K562 (cell line): ENCODE results near the gene PIKFYVE. TPM values are rescaled to one million over a fixed set of nuclear protein-coding genes. Genes with fewer than 3 reads are reported as not detected.

Source experiments
- ATAC-seq: fragments of 200-7000 bp; cut with Tn5 transposase; 3 replicates; pipeline ENCODE4 v1.9.1; 2020; ENCODE audit warnings: moderate library complexity
- BruUV-seq: library from RNA; stranded (reverse); fragments of 400-500 nt; replicated peaks from 2 replicates; lab custom pipeline; 2021; lab: Mats Ljungman, UMichigan
- CTCF ChIA-PET: fragments of 300-600 bp; formaldehyde crosslinking; extraction: SDS; loops from one replicate; lab custom pipeline; 2021; ENCODE audit warnings: low intra/inter-chr PET ratio; lab: Yijun Ruan, JAX
- POLR2A ChIA-PET: fragments of 300-600, 350-650 bp; sonication (Branson Sonifier 250); formaldehyde crosslinking; extraction: SDS; loops from one replicate; lab custom pipeline; 2021; ENCODE audit warnings: antibody characterized with exemption, inconsistent platforms; lab: Yijun Ruan, JAX
- DNase-seq, 4 experiments: peaks; one replicate each; pipeline versions ENCODE4 v3.0.0 to v3.0.0-alpha.2; 2011 to 2018; ENCODE audit warnings: low spot score in 3 of 4, mixed read lengths in 3 of 4; ENCODE audit errors: extremely low read depth in 1 of 4
- FAIRE-seq: peaks from 2 replicates; lab custom pipeline; 2011; peaks lifted over from hg19 to GRCh38; lab: Jason Lieb, UNC
- H2AFZ ChIP-seq: 2 replicates; pipeline ENCODE4 v1.6.0; 2011; ENCODE audit warnings: low read depth, low read length, control low read depth, inconsistent platforms
- H3K27ac ChIP-seq: fragments of 200-600 bp; 3 replicates; pipeline ENCODE4 v1.8.0; 2011; ENCODE audit warnings: low read depth, mild to moderate bottlenecking, control low read depth, inconsistent platforms, low read length, moderate library complexity, mixed read lengths; ENCODE audit errors: extremely low read depth
- H3K27me3 ChIP-seq, 2 experiments: fragments of 300-600 bp in 1 of 2; 2 replicates in 1 of 2; 3 replicates in 1 of 2; pipeline versions ENCODE4 v1.6.0 to v1.8.0; 2011; ENCODE audit warnings: inconsistent platforms in 2 of 2, low read length in 2 of 2, mild to moderate bottlenecking in 1 of 2, mixed read lengths in 1 of 2, moderate library complexity in 1 of 2; ENCODE audit not compliant: control insufficient read depth in 2 of 2, insufficient read depth in 2 of 2
- H3K36me3 ChIP-seq: fragments of 300-600 bp; 3 replicates; pipeline ENCODE4 v1.8.0; 2011; ENCODE audit warnings: mild to moderate bottlenecking, low read length, inconsistent platforms; ENCODE audit not compliant: control insufficient read depth, insufficient read depth
- H3K4me1 ChIP-seq, 2 experiments: fragments of 200-600 bp in 1 of 2; replicated peaks in 1 of 2; 2 replicates in 1 of 2; 3 replicates in 1 of 2; pipeline versions ENCODE4 v1.5.1 to v1.8.0; 2011; ENCODE audit warnings: inconsistent platforms in 2 of 2, low read length in 2 of 2, mild to moderate bottlenecking in 1 of 2, mixed read lengths in 1 of 2, moderate library complexity in 1 of 2; ENCODE audit not compliant: control insufficient read depth in 2 of 2, insufficient read depth in 2 of 2
- H3K4me2 ChIP-seq: 2 replicates; pipeline ENCODE4 v1.6.1; 2011; ENCODE audit warnings: low read length, control low read depth, inconsistent platforms, mixed read lengths; ENCODE audit not compliant: insufficient read depth
- H3K4me3 ChIP-seq: fragments of 200-600 bp; sonication (generic), shearing (Covaris generic); 2 replicates; pipeline ENCODE4 v1.5.1; 2016; ENCODE audit warnings: control low read depth, inconsistent platforms
- H3K79me2 ChIP-seq: fragments of 200-600 bp; 3 replicates; pipeline ENCODE4 v1.8.0; 2011; ENCODE audit warnings: low read length, inconsistent platforms; ENCODE audit not compliant: control insufficient read depth, insufficient read depth
- H3K9ac ChIP-seq, 2 experiments: 2 replicates each; pipeline versions ENCODE4 v1.6.0 to v1.6.1; 2011; ENCODE audit warnings: low read depth in 2 of 2, low read length in 2 of 2, control low read depth in 1 of 2, inconsistent platforms in 1 of 2, mild to moderate bottlenecking in 1 of 2, mixed read lengths in 1 of 2; ENCODE audit not compliant: insufficient read depth in 1 of 2
- H3K9me1 ChIP-seq: one replicate; pipeline ENCODE4 v1.6.0; 2011; ENCODE audit warnings: inconsistent platforms, mild to moderate bottlenecking, low read length, moderate library complexity; ENCODE audit not compliant: control insufficient read depth, insufficient read depth
- H3K9me3 ChIP-seq: replicated peaks from 2 replicates; pipeline ENCODE4 v1.5.1; 2011; ENCODE audit warnings: low read depth, low read length, inconsistent platforms; ENCODE audit not compliant: control insufficient read depth, insufficient read depth
- H4K20me1 ChIP-seq: replicated peaks from 2 replicates; pipeline ENCODE4 v1.6.1; 2011; ENCODE audit warnings: low read length, inconsistent platforms, mixed read lengths; ENCODE audit not compliant: control insufficient read depth, insufficient read depth
- ATF6 ChIP-seq: sonication (generic); formaldehyde crosslinking; IDR thresholded peaks from 2 replicates; pipeline ENCODE4 v1.4.0; 2020; ENCODE audit warnings: mild to moderate bottlenecking, missing genetic modification reagents
- CREM ChIP-seq: IDR thresholded peaks from 2 replicates; pipeline ENCODE4 v1.6.1; 2014; ENCODE audit warnings: antibody characterized with exemption, low read depth
- DACH1 ChIP-seq: fragments of 450-650 bp; IDR thresholded peaks from 2 replicates; pipeline ENCODE4 v1.6.1; 2018; ENCODE audit not compliant: partially characterized antibody
- GABPA ChIP-seq: fragments of 200-800 bp; sonication (Bioruptor generic); conservative IDR thresholded peaks from 2 replicates; pipeline ENCODE4 v1.6.1; 2016; ENCODE audit warnings: low read depth, missing genetic modification characterization, missing compliant biosample characterization
- HMBOX1 ChIP-seq: sonication (generic); IDR thresholded peaks from 2 replicates; pipeline ENCODE4 v1.6.1; 2016
- KDM5B ChIP-seq: fragments of 200-600 bp; sonication (generic); IDR thresholded peaks from 2 replicates; pipeline ENCODE4 v1.6.1; 2012; ENCODE audit warnings: low read depth, mild to moderate bottlenecking, moderate library complexity, low read length, control low read depth, inconsistent platforms; ENCODE audit not compliant: insufficient replicate concordance
- YY1 ChIP-seq, 3 experiments: IDR thresholded peaks; 2 replicates each; pipeline ENCODE4 v1.6.1; 2011; ENCODE audit warnings: low read length in 2 of 3, mild to moderate bottlenecking in 2 of 3, moderate library complexity in 2 of 3, borderline replicate concordance in 1 of 3, control low read depth in 1 of 3, low read depth in 1 of 3; ENCODE audit not compliant: insufficient read depth in 3 of 3, insufficient replicate concordance in 2 of 3, control insufficient read depth in 1 of 3, insufficient read length in 1 of 3; ENCODE audit errors: extremely low read depth in 1 of 3
- ZNF449 ChIP-seq: fragments of 250-450 bp; sonication (Bioruptor Pico); IDR thresholded peaks from 2 replicates; pipeline ENCODE4 v1.8.0; 2022; ENCODE audit warnings: moderate library complexity, mild to moderate bottlenecking, inconsistent platforms
- WGBS: fragments of 100-300 bp; shearing (Covaris generic); methylation state at CpG from one replicate; pipeline ENCODE4 v1.1.6; 2016; ENCODE audit warnings: low coverage, mixed read lengths; ENCODE audit not compliant: insufficient coverage; ENCODE audit errors: missing lambda C conversion rate; 5-methylcytosine and 5-hydroxymethylcytosine counted together
- in situ Hi-C: fragments of 300-500 bp; cut with MboI; formaldehyde crosslinking; loops from 4 replicates; pipeline ENCODE4 v1.15.0; 2018; ENCODE audit warnings: inconsistent platforms, mixed read lengths
- intact Hi-C: fragments of 100-400 bp; cut with micrococcal nuclease; formaldehyde crosslinking; loops from 2 replicates; pipeline ENCODE4 v1.14.2; 2022
- polyA plus RNA-seq, 8 experiments: library from polyadenylated mRNA; depleted of rRNA in 4 of 8; stranded (reverse) in 5 of 8; unstranded in 3 of 8; fragments of >200 nt; fragmentation: Nextera tagmentation in 2 of 8; fragmentation: Illumina TruSeq in 1 of 8; extraction: Ambion mirVana in 2 of 8; extraction: Trizol in 1 of 8; gene quantifications; 2 replicates each; pipeline versions ENCODE4 v1.2.1 to v1.2.3, GENCODE V29; 2011 to 2014; ENCODE audit warnings: inconsistent platforms in 1 of 8, missing spikeins in 1 of 8
- total RNA-seq, 7 experiments: library from RNA; depleted of rRNA in 6 of 7; stranded (reverse); fragments of >200 nt in 6 of 7; fragmentation: Illumina TruSeq in 2 of 7; extraction: Trizol in 2 of 7; gene quantifications; 2 replicates each; pipeline versions ENCODE4 v1.2.1 to v1.2.3, GENCODE V29; 2011 to 2021; ENCODE audit warnings: low replicate concordance in 1 of 7

Gene PIKFYVE
- total and polyA plus RNA-seq, 9 of the 15 experiments (the other 6 are each of a cell fraction or from before 2014, with no cell fraction given): 3.6 to 25.6 (median 16.7) TPM

GRCh38 chr2:208265371-208265800, 669 bp upstream of the PIKFYVE start:
- Histone ChIP-seq H3K9ac (peak overlapping the region; percentile 32 to 57; a peak in 3 of 4 replicates), H3K9me1 (no peaks in the 10 kb centered on the region), H2AFZ (peak overlapping the region; percentile 95), H3K4me2 (peak overlapping the region; percentile 84), H3K4me3 (peak overlapping the region; percentile 96), H3K4me1 (peaks cover 4 to 7% of the 10 kb centered on the region in 2 experiments; a peak in 4 of 5 replicates), H4K20me1 (no peaks in the 10 kb centered on the region; the same call in 1 of the 2 replicates), H3K9me3 (no peaks in the 10 kb centered on the region; the same call in 1 of the 2 replicates), H3K27ac (peak overlapping the region; percentile 77), H3K79me2 (peaks cover 41% of the 10 kb centered on the region), H3K36me3 (peaks cover 3% of the 10 kb centered on the region; the same call in 1 of the 3 replicates), H3K27me3 (no peaks in the 10 kb centered on the region)
- in situ Hi-C loops: no loop called here
- TSS peak; percentile 95 for BruUV-seq
- ATAC-seq: peak; percentile 35; the same call in 2 of the 3 replicates
- intact Hi-C loops: loop anchor here (1.0 to 5.0 kb wide), 2 partner anchors 10 to 163 kb away; partner anchors contain the start of gene IDH1
- peak in 3 of 4 experiments; percentile 14 to 52 (median 20) for DNase-seq
- ChIA-PET POLR2A (interaction anchor here (0.6 to 4.2 kb wide), 3 partner anchors 9 to 188 kb away, joined by 3 to 21 read pairs (median 4); partner anchors contain the start of gene IDH1), CTCF (no interaction called here)
- no peak for FAIRE-seq
- 4% methylated on average over 8 of the region's 9 CpGs for WGBS
- TF ChIP-seq GABPA (peak; percentile 47; the same call in 1 of the 2 replicates), DACH1 (no peak), YY1 (IDR thresholded peaks at IDR 0.05; ENCODE audit: borderline replicate concordance in 1 of 3, control insufficient read depth in 1 of 3, extremely low read depth in 1 of 3, insufficient read depth in 3 of 3, insufficient read length in 1 of 3, insufficient replicate concordance in 2 of 3, low read depth in 1 of 3, low read length in 2 of 3) (peak in 1 of 3 experiments; percentile 54), KDM5B (peak; percentile 15), ZNF449 (CRISPR knock-in tag) (no peak), CREM (peak; percentile 63), ATF6 (0 out of 2 replicates have a peak, but pooled peaks have one; percentile 40), HMBOX1 (0 out of 2 replicates have a peak, but pooled peaks have one; percentile 15)
